ENCODE data around the gene THPO.

THPO gene

DNA sequence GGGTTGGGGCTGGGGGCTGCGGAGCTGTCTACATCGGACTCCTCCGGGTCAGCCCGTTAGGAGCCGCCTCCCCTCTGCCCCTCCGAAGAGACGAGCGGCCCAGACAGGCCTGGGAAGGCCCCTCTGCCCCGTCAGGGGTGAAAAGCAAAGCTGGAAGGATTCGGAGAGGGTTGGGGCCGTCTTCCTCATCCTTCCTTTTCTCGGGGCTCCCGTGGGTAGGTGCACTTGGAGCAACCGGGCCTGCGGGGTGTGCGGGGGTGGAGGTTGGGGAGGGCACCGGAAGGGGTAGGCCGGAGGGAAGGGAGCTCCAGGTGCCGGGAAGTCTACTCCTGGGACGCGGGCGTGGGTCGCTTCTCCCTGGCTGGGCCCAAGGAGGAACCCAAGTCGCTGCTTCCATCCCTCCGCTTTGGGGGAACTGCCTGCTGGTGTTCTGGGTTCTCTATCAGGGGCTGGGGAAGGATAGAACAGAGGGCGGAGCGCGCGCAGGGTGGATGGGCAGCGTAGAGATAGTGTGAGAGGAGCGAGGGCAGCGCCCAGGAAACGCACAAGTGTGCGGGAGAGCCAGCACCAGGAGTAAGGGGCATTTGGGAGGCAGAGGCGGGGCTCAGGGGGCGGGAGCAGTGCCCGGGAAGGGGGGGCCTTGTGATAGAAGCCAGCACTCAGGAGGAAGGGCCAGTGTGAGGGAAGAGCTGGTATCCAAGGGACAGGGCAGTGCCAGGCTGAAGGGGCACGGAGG is 15.9 kb downstream of the THPO start:
- peak; percentile 61 for DNase-seq

DNA sequence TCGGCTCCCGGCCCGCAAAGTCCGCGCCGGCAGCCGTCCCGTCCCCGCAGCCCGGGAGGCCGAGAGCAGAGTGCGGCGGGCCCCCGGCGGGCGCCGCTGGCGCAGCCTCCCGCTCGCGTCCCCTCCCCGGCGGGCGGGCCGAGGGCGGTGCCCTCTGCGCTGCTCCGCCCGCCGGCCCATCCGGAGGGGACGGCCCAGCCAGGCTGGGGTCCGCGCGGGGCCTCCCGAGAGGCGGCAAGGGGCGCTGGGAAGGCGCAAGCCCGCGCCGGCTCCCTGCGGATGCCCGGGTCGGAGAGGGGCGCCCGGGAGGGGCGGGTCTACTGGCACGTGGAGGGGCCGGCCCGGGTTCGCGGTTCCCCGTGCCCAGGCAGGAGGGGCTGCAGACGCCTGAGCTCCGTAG is 16.5 kb downstream of the THPO start, which contains the start of the genes CLCN2 and POLR2H:
Gene CLCN2 (minus strand): TSS at position 74 of the 400 bp plus-strand sequence. CDS start 126 bp downstream, outside the sequence.
Gene POLR2H (plus strand): TSS at position 179 of the 400 bp plus-strand sequence. CDS start 1,783 bp downstream, outside the sequence.
- DNase-seq, result peak; percentile 38

DNA sequence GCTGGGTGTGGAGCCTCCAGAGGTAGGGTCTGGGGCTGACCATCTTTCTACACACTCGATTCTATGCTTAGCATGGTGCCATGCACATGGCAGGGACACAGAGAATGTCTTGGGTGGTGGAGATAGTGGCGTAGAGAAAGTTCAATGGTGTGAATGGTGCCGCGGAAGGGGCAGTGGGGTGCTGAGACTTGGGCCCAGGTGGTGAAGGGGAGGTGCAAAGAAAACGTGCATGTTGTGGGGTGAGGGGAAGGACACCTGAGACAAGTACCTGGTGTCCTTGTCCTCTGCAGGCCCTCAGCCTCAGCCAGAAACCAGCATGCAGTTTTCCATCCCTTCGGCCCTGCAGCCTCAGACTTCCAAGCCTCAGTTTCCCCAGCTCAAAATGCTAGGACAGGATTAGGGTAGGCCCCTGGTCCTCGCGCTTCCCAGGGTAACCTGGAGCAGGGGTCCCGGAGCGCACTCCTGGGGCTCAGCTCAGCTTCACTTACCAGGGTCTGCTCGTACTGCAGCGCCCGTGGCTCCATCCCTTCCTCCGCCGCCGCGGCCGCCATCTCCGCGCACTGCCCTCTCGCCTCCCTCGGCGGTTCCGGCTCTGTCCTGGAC is 17.0 kb downstream of the THPO start:
- DNase-seq, result no peak

DNA sequence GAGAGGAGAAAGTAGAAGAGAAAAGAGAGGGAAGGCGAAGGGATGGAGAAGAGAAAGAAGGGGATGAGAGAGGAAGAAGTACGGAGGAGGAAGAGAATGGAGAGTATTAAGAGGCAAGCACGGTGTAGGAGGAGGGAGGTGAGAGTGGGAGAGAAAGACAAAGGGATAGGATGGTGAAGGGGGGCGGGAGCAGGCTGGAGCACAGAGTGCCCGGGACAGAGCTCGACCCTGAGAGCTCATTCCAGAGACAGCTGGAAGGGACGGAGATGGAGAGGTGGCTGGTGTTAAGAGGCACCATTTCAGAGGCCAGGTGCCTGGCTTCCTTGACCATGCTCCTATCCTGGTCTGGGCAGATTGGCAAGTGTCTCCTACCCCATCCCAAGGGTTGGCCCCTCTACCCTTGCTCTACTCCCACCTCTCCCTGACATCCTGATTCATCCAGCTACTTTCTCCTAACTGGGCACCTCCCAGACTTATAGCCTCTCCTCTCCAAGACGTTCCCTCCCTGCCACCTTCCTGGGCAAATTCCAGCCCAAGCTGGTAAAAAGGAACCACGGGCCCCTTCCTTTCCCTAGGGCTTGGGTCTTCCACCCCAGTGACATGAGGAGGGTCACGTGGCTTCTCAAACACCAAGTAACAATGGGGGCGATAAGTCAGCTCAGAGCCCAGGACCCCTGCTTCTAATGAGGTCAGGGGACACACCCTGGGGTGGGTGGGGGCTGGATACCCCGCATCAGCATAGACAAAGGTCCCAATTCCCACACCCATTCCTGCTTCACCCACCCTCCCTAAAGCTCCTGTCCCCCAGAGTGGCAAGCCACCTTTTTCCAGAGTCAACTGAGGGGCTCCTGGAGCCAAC is 17.7 kb downstream of the THPO start:
- DNase-seq, result no peak

DNA sequence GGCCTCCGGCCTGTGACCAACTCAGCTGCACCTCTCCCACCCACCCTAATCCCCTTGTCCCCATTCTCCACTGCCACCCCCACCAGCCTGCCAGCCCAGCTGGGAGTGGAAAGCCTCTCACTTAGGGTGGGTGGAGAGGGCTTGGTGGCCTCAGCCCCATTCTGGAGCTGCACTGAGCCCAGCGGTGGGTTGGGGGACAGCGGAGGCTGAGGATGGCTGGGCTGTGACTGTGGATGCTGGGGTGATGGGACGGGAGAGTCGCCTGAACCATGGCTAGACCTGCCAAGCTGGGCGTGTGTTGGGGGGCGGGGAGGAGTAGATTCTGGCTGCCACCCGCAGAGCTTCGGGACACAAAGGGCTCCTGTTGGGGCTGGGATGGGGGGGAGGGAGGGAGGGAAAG is 18.4 kb downstream of the THPO start:
- no peak for DNase-seq

DNA sequence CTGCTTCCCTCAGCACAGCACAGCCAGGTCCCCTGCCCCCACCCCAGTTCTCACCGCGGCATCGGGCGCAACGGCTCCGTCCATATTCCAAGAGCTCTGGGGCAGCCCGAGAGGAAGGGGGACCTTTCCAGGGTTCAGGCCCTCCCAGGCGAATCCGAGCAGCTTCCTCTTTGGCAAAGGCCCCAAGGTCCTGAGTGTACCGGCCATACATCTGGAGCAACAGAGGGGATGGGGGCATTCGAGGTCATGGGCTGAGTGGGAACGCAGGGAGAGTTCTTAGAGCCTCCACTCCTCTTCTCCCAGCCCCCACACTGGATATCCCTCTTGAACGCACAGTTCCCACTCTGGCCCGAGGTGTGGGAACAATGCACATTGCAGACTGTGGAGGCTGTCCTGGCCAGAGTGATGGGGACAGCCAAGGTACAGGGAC is 19.1 kb downstream of the THPO start:
- DNase-seq, result no peak

DNA sequence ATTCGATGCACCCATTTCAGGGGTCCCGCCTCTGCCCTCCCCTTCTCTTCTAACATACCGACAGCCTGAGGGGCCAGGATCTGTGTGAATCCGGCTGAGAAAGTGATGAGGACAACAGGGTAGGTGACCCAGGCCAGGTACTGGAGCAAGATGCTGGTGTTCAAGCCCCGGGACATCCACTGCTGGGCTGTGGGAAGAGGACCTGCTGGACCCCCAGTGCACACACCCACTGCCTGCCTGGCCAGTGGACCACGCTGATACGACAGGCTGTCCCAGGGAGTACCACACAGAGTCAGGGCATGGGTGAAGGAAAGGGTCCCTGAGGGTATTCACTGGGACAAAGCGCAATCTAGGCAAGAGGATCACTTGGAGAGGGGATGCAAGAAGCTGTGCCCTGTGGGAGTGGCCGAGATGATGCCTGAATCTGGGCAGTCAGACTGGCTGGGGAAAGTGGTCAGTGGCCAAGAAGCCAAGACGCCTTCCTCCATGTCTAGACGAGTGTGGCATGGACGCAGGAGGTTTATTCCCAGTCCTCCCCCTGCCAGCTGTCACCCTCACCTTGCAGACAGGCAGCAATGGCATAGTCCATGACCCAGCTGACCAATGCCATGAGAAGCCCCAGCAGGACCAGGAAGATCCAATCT is 19.8 kb downstream of the THPO start:
- no peak for DNase-seq

DNA sequence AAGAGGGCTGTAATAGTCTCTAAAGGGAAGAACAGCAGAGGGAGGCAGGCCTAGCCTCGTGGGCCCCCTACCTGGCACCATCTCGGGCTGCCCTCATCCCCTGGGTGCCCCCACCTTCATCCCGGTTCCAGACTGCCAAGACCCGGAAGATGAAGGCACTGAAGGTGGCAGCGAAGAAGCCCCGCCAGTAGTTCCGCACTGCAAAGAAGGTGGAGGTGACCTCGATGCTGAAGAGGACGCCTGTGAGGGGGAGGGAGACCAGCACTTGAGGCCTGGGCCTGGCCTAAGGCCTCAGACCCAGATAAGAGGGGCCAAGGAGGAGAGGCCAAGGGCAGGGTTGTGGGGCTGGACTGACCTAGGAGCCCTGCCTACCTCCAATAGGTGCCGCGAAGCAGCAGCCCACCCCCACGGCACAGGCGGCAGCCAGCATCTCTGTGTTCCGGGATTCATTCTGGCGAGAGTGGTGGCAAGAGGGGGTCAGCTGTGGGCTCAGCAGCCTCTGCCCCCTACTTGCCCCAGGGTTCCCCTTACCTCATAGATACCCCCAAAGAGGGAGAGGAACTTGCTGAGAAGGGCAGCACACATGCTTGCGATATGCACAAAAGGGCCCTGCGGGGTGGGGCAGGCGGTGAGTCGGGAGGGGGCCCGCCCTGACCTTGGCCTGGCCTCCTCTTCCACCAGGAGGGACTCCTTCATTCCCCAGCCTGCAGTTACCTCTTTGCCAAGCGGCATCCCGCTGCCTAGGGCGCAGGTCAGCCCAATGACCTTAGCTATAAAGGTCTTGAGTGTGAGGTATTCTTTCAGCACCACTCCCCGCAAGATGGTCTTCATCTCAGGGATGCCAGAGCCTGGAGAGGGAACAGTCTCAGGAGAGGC is 20.5 kb downstream of the THPO start:
- no peak for DNase-seq

DNA sequence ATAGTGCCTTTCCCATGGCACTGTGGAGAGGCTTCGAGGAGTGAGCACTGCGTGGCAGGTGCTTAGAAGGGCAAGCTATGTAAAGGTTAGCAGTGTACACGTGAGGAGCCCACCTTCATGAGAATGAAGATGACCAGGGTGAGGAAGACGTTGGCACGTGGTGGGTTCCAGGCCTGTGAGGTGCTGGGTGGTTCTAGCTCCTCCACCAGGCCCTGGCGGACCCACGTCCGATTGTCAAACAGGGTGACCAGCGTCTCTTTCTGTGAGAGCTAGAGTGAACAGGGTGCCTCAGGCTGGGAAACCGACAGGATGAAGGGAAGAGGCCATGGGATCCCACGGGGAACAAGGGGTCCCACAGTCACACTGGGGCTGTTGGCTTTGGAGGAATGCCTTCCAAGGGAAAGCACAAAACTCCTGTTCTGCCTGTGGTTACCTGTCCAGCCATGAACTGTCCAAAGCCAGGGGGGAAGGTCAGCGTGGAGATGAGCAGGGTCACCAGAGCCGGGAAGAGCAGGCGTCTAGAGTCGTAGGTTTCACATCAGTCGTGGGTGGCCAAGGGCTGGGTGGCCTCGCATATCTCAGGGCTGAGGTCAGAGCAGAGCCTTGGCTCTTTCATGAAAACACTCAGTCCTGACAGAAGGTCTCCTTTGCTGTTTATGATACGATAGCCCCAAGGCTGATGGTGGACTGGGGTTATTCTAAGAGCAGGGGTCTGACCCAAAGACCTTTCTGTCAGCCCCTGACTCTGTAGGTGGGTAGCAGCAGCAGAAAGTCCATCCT is 22.6 kb downstream of the THPO start:
- DNase-seq, result no peak

DNA sequence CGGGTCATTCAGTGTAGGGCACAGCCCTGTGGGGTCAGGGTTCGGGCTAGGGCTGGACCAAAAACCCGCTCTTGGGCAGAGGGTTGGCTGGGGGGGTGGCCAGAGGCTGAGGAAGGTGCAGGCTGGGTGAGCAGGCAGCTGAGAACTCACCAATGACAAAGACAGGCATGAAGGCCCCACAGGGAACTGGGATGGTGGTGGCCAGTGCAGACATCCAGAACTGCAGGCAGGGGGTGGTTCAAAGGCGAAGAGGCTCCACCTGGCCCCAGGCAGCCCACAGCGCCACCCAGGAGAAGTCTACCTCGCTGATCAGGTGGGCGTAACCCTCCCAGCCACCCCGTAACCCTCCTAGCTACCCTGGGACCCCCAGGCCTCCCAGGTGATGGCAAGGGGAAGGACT is 23.3 kb downstream of the THPO start:
- no peak for DNase-seq

DNA sequence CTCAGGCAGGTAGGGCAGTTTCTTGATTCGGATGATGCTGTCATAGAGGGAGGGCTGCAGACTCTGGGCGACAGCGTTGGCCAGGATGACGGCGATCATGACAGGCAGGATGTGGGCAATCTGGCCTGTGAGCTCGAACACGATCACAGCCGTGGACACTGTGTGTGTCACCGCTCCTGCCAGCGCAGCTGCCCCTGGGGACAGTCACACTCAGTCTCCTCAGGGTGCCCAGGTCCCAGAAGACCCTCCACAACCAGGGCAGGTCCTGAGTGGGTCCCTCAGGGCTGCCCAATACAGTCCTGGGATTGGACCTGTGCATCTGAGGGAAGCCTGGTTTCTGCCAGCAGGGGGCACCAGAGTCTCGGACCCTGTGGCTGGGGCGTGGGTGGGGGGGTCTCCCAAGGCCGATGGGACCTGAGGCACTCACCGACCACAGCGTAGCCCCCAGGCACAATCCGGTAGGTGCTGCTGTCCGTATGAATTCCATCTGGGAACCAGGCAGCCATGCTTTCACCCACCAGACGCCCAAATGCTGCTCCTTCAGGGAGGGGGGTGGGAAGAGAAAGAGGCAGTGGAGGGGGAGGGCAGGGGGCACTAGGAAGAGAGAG is 23.8 kb downstream of the THPO start:
- no peak for DNase-seq

DNA sequence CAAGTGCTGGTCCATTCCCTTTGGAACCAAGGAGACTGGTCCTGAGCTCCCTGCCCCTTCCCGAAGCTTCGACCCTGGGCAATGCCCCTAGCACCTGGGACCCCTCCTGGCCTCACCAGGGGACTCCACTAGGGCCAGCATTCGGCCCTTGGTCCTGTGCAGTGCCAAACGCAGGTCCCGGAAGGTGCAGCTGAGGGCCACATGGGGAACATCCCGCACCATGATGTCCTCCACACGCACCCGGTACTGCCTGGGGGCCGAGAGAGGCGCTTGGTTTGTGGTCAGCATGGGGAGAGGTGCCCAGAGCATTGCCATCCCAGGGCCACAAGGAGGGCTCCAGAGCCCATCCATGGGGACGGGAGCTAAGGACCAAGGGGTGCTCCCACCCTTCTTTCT is 24.5 kb downstream of the THPO start:
- no peak for DNase-seq

DNA sequence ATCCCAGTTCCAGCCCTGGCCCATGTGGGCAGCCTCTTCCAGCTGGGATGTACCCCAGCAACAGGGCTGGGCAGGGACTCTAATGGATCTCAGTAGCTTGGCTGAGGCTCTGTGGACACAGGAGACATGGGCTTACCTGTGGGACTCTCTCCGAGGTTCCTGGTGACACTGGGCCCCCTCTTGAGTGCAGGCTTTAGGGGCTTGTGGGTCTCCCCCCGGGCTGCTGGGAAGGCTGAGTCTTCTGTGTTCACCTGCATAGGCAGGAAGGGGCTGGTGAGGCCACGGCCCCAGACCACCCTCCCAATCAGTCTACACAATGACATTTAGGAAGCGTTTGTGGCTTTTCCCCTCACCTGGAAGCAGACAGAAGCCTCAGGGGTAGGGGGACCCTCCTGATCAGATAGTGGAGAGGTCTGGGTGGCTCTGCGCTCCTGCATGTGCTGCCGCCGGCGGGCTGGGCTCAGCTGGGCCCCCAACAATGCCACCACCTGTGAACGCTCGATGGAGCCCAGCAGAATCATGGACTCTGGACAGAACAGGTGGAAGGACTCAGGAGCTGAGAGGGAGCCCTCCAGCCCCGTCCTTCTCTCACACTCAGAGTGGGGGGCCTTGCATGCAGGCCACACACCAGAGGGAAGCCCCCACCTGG is 25.0 kb downstream of the THPO start:
- no peak for DNase-seq

DNA sequence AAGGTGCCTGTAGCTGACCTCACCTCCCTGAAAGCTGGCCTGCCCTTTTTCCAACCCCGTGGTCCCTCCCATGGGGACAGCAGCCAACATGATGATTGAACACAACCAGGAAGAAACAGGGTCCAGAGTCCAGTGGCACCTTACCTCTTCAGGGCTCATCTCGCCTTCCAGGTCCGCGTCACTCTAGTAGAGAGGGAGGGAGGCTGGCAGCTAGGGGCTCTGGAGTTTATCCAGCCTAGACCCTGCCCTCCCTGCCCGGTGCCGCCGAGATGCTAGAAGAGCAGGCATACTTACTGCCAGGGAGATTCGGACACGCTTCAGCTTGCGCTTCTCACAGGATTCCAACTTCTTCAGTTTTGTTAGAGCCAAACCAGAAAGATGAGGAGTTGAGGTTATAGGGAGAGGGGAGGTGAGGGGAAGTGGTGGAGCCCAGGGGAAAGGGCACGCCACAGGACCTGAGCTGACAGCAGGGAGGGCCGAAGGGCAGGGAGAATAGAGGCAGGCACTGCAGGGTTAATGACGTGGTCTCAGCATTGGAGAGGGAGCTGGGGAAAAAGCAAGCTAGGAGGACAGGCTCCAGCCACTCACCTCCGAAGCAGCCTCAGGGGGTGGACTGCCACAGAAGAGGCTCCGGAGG is 25.7 kb downstream of the THPO start:
- no peak for DNase-seq

DNA sequence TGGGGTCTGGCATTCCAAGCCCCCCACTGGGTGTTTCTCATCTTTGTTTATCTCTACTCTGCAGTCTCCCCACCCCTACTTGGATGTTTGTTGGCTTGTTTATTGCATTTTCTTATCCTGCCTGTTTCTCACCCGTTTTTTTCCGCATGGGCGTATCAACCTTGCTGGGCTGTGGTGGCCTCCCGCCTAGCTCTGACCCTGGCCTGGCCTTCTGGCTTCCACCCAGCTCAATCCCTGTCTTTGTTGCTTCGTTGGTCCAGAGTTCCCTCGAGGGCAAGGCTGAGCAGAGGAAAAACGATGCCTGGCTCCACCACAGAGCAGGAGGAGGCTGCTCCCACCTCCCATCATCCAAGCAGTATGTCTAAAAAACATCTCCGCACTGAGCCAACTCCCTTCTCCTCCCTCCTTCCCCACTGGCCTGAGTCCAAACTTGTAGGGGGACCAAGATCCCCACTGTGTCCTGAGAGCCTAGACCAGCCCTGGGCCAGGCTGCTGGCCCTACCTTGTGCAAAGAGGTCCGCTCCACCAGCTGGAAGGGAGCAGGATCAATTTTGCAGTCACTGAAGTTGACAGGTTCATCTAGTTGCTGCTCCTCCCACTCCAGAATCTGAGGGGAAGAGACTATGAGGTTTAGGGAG is 26.4 kb downstream of the THPO start:
- DNase-seq, result no peak

DNA sequence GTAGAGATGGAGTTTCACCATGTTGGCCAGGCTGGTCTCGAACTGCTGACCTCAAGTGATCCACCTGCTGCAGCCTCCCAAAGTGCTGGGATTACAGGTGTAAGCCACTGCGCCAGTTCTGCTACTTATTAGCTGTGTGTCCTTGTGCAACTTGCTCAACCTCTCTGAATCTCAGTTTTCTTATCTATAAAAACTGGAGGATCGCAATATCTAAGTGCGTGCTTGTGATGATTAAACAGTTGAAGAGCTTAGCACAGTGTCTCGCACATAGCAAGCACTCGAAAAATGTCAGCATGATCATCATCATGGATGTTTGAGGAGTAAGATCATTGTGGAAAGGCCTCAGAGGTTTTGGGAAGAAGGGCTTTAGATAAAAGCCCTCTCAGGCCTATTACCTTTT is 27.4 kb downstream of the THPO start:
- DNase-seq, result no peak

DNA sequence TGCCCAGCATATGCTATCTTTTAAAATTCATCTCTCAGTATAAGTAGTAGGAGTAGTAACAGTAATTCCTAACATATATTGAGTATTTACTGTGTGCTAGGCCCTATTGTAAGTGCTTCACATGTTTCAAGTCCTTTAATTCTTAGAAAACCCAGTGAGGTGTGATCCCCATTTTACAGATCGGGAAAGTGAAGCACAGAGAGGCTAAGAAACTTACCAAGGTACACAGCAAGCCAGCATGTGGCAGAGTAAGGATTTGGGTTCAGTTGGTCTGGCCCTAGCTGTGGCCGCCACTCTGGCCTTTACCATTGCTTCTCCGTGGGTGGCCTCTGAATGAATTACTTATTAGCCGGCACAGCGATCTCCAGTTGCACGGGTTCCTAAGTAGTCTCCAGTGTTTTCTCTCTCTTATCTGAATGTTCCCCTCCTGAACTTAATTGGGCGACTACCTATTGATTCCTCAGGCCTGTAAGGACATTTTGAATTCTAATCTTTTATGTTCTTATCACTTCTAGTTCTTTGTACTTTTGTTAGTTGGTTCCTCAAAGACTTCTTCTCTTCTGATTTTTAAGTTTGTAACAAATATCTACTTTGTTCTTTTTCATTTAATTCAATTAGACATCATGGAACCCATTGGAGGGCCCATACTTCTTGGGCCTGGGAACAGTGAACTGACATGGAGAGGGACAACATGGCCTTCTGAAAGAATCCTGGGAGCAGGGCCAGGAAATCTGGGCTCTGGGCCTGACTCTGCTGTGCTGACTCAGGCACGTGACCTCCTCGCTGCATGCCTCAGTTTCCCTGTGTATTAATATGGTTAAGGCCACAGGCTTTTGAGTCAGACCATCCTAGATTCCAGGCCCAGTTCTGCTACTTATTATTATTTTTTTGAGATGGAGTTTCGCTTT is 28.2 kb downstream of the THPO start:
- DNase-seq, result no peak

DNA sequence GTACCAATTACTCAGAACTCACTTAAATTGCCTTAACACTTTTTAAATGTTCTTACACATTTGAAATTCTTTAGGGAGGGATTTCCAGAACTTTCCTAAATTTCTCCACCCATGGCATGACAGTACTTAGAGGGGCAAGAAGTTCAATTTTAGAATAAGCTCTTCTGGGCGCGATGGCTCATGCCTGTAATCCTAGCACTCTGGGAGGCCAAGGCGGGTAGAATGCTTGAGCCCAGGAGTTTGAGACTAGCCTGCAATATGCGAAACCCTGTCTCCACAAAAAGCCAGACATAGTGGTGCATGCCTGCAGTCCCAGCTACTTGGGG is 30.0 kb downstream of the THPO start:
- no peak for DNase-seq

Measured in DMS79 (cell line).